GM23248 (cell line): Measurements from ENCODE around the gene KDM5C.

ENCODE experiments used
- EZH2 ChIP-seq: fragments of 200-600 bp; sonication (generic); IDR thresholded peaks from 2 replicates; pipeline ENCODE4 v1.6.1; 2018; ENCODE audit warnings: antibody characterized with exemption, mild to moderate bottlenecking; ENCODE audit not compliant: insufficient read depth, poor library complexity, severe bottlenecking
- EZH2phosphoT487 ChIP-seq: fragments of 200-600 bp; sonication (generic); IDR thresholded peaks from 2 replicates; pipeline ENCODE4 v1.6.1; 2018; ENCODE audit warnings: antibody characterized with exemption, moderate library complexity, mild to moderate bottlenecking, low read depth; ENCODE audit not compliant: insufficient read depth

DNA sequence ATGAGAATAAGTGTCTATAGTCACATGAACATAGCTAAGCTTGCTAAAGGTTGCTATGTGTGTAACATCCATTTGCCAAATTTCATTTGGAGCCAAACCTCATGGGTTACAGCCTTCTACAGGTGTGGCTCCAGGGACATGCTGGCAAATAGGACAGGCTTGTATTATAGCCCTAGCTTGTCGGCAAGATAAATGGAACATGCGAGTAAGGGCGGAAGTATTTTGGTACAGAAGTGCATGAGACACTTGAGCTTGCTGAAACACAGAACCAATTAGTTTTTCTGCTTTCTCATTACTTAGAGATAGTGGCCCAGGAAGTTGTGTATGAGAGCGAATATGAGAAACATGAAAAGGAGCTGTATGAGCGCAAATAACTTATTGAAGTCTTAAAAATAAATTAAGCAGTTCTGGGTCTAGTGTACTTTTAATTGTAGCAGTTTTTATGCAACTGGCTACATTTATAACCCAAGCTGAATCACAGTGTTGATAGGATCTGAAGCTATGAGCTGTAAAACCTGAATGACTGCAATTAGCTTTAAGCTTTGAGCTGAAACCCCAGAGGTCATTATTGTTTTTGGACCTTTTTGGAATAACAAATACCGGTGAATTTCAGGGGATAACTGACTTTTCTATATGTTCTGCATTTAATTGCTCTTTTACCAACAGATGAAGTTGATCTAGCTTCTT is 64.6 kb downstream of the KDM5C start:
- no peak for TF ChIP-seq EZH2phosphoT487
- no peak for TF ChIP-seq EZH2
